Right ventricle myocardium superior (tissue), 1 donor: ENCODE results near the gene CD40. TPM values are rescaled to one million over a fixed set of nuclear protein-coding genes. Genes with fewer than 3 reads are reported as not detected.

Source experiments
- ATAC-seq: fragments of 200-7000 bp; cut with Tn5 transposase; one replicate; pipeline ENCODE4 v1.9.1; 2020; ENCODE audit warnings: mild to moderate bottlenecking; ENCODE audit not compliant: poor library complexity
- DNase-seq: peaks from one replicate; pipeline ENCODE4 v3.0.0-alpha.2; 2020
- intact Hi-C: fragments of 100-400 bp; cut with DNase I; formaldehyde crosslinking; loops from one replicate; pipeline ENCODE4 v1.11.2; 2022
- total RNA-seq: library from RNA; stranded (reverse); fragmentation: NEBNext Ultra II Directional; extraction: Animal tissue kit (Norgen Biotek cat#: 25700); gene quantifications from one replicate; pipeline ENCODE4 v1.2.1, GENCODE V29; 2021
- donor health status: DM: no; HTN: yes; CAD: no; lungs with severe emphysema.

Gene CD40
- total RNA-seq, 1 donor from 2014 or later: 7.4 TPM

DNA sequence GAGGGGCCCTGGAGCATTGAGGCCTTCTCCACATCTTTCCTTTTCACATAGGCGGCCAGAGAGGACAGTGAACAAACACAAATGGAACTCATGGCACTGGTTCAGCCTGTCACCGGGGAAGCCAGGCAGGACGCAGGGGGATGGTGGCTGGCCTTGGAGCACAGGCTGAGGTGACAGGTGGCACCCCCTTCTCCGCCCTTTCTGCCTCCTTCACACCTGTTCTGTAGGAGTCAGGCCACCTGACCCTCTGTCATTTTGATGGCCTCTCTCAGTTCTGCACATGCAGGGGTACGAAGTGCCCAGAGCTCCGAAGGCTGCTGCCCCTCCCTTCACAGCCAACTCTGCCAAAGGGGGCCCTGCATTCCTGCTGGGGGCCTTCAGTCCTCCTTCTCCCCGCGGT, 60.8 kb downstream of the CD40 start:
- ATAC-seq (no peak), DNase-seq (no peak)
- intact Hi-C loops: loop anchor here (10.0 kb wide), 1 partner anchor 154 kb away; the partner anchor contains the start of gene SLC12A5

Other genes with a start within 250 kb of the CD40 start
- gene ZSWIM1, start 237.1 kb upstream of the CD40 start, total RNA-seq: 10.1 TPM
- 1.7 TPM for gene SPATA25, start 230.7 kb upstream of the CD40 start, total RNA-seq
- 6.5 TPM for gene NEURL2, start 227.1 kb upstream of the CD40 start, total RNA-seq
- gene CTSA, start 227.0 kb upstream of the CD40 start, total RNA-seq: 113 TPM
- 118 TPM for gene PLTP, start 206.2 kb upstream of the CD40 start, total RNA-seq
- 21.8 TPM for gene PCIF1, start 183.6 kb upstream of the CD40 start, total RNA-seq
- 7.6 TPM for gene ZNF335, start 146.1 kb upstream of the CD40 start, total RNA-seq
- gene MMP9, start 109.4 kb upstream of the CD40 start, total RNA-seq: 0.48 TPM
- not detected for gene SLC12A5, start 89.1 kb upstream of the CD40 start, total RNA-seq
- gene NCOA5, start 28.4 kb upstream of the CD40 start, total RNA-seq: 23.0 TPM
- gene CDH22, start 190.2 kb downstream of the CD40 start, total RNA-seq: 5.5 TPM